K562 (cell line): ENCODE data around the gene DSTYK. TPM values are rescaled to one million over a fixed set of nuclear protein-coding genes. Genes with fewer than 3 reads are reported as not detected.

Experiments used
- ATAC-seq: fragments of 200-7000 bp; cut with Tn5 transposase; 3 replicates; pipeline ENCODE4 v1.9.1; 2020; ENCODE audit warnings: moderate library complexity
- BruUV-seq: library from RNA; stranded (reverse); fragments of 400-500 nt; replicated peaks from 2 replicates; lab custom pipeline; 2021; lab: Mats Ljungman, UMichigan
- CTCF ChIA-PET: fragments of 300-600 bp; formaldehyde crosslinking; extraction: SDS; loops from one replicate; lab custom pipeline; 2021; ENCODE audit warnings: low intra/inter-chr PET ratio; lab: Yijun Ruan, JAX
- POLR2A ChIA-PET: fragments of 300-600, 350-650 bp; sonication (Branson Sonifier 250); formaldehyde crosslinking; extraction: SDS; loops from one replicate; lab custom pipeline; 2021; ENCODE audit warnings: antibody characterized with exemption, inconsistent platforms; lab: Yijun Ruan, JAX
- DNase-seq, 4 experiments: peaks; one replicate each; pipeline versions ENCODE4 v3.0.0 to v3.0.0-alpha.2; 2011 to 2018; ENCODE audit warnings: low spot score in 3 of 4, mixed read lengths in 3 of 4; ENCODE audit errors: extremely low read depth in 1 of 4
- FAIRE-seq: peaks from 2 replicates; lab custom pipeline; 2011; peaks lifted over from hg19 to GRCh38; lab: Jason Lieb, UNC
- H2AFZ ChIP-seq: 2 replicates; pipeline ENCODE4 v1.6.0; 2011; ENCODE audit warnings: low read depth, low read length, control low read depth, inconsistent platforms
- H3K27ac ChIP-seq: fragments of 200-600 bp; 3 replicates; pipeline ENCODE4 v1.8.0; 2011; ENCODE audit warnings: low read depth, mild to moderate bottlenecking, control low read depth, inconsistent platforms, low read length, moderate library complexity, mixed read lengths; ENCODE audit errors: extremely low read depth
- H3K27me3 ChIP-seq, 2 experiments: fragments of 300-600 bp in 1 of 2; 2 replicates in 1 of 2; 3 replicates in 1 of 2; pipeline versions ENCODE4 v1.6.0 to v1.8.0; 2011; ENCODE audit warnings: inconsistent platforms in 2 of 2, low read length in 2 of 2, mild to moderate bottlenecking in 1 of 2, mixed read lengths in 1 of 2, moderate library complexity in 1 of 2; ENCODE audit not compliant: control insufficient read depth in 2 of 2, insufficient read depth in 2 of 2
- H3K36me3 ChIP-seq: fragments of 300-600 bp; 3 replicates; pipeline ENCODE4 v1.8.0; 2011; ENCODE audit warnings: mild to moderate bottlenecking, low read length, inconsistent platforms; ENCODE audit not compliant: control insufficient read depth, insufficient read depth
- H3K4me1 ChIP-seq, 2 experiments: fragments of 200-600 bp in 1 of 2; replicated peaks in 1 of 2; 2 replicates in 1 of 2; 3 replicates in 1 of 2; pipeline versions ENCODE4 v1.5.1 to v1.8.0; 2011; ENCODE audit warnings: inconsistent platforms in 2 of 2, low read length in 2 of 2, mild to moderate bottlenecking in 1 of 2, mixed read lengths in 1 of 2, moderate library complexity in 1 of 2; ENCODE audit not compliant: control insufficient read depth in 2 of 2, insufficient read depth in 2 of 2
- H3K4me2 ChIP-seq: 2 replicates; pipeline ENCODE4 v1.6.1; 2011; ENCODE audit warnings: low read length, control low read depth, inconsistent platforms, mixed read lengths; ENCODE audit not compliant: insufficient read depth
- H3K4me3 ChIP-seq: fragments of 200-600 bp; sonication (generic), shearing (Covaris generic); 2 replicates; pipeline ENCODE4 v1.5.1; 2016; ENCODE audit warnings: control low read depth, inconsistent platforms
- H3K79me2 ChIP-seq: fragments of 200-600 bp; 3 replicates; pipeline ENCODE4 v1.8.0; 2011; ENCODE audit warnings: low read length, inconsistent platforms; ENCODE audit not compliant: control insufficient read depth, insufficient read depth
- H3K9ac ChIP-seq, 2 experiments: 2 replicates each; pipeline versions ENCODE4 v1.6.0 to v1.6.1; 2011; ENCODE audit warnings: low read depth in 2 of 2, low read length in 2 of 2, control low read depth in 1 of 2, inconsistent platforms in 1 of 2, mild to moderate bottlenecking in 1 of 2, mixed read lengths in 1 of 2; ENCODE audit not compliant: insufficient read depth in 1 of 2
- H3K9me1 ChIP-seq: one replicate; pipeline ENCODE4 v1.6.0; 2011; ENCODE audit warnings: inconsistent platforms, mild to moderate bottlenecking, low read length, moderate library complexity; ENCODE audit not compliant: control insufficient read depth, insufficient read depth
- H3K9me3 ChIP-seq: replicated peaks from 2 replicates; pipeline ENCODE4 v1.5.1; 2011; ENCODE audit warnings: low read depth, low read length, inconsistent platforms; ENCODE audit not compliant: control insufficient read depth, insufficient read depth
- H4K20me1 ChIP-seq: replicated peaks from 2 replicates; pipeline ENCODE4 v1.6.1; 2011; ENCODE audit warnings: low read length, inconsistent platforms, mixed read lengths; ENCODE audit not compliant: control insufficient read depth, insufficient read depth
- ATF2 ChIP-seq: sonication (generic); formaldehyde crosslinking; IDR thresholded peaks from 2 replicates; pipeline ENCODE4 v1.8.1; 2022; ENCODE audit warnings: missing genetic modification reagents
- EHMT2 ChIP-seq: fragments of 450-650 bp; IDR thresholded peaks from 2 replicates; pipeline ENCODE4 v1.6.1; 2018; ENCODE audit warnings: antibody characterized with exemption
- EP400 ChIP-seq: fragments of 450-650 bp; IDR thresholded peaks from 2 replicates; pipeline ENCODE4 v1.6.1; 2017; ENCODE audit warnings: antibody characterized with exemption, mild to moderate bottlenecking, moderate library complexity
- HMG20B ChIP-seq: fragments of 250-450 bp; sonication (Bioruptor Pico); IDR thresholded peaks from 2 replicates; pipeline ENCODE4 v1.5.0; 2021; ENCODE audit warnings: mild to moderate bottlenecking
- HNRNPK ChIP-seq: fragments of 200-400 bp; formaldehyde crosslinking; IDR thresholded peaks from one replicate; pipeline ENCODE4 v1.6.1; 2018; ENCODE audit warnings: mild to moderate bottlenecking, low read depth, low read length; ENCODE audit not compliant: poor library complexity, severe bottlenecking
- NCOA1 ChIP-seq: fragments of 450-650 bp; IDR thresholded peaks from 2 replicates; pipeline ENCODE4 v1.6.1; 2016; ENCODE audit warnings: low read depth
- POLR3G ChIP-seq: IDR thresholded peaks from 2 replicates; pipeline ENCODE4 v1.6.1; 2011; ENCODE audit not compliant: insufficient read length, insufficient replicate concordance; ENCODE audit errors: extremely low read depth
- RHOXF2B ChIP-seq: fragments of 250-450 bp; sonication (Bioruptor Pico); conservative IDR thresholded peaks from 2 replicates; pipeline ENCODE4 v1.5.1; 2021
- SIRT6 ChIP-seq: IDR thresholded peaks from one replicate; pipeline ENCODE4 v1.6.1; 2012; ENCODE audit warnings: low read depth, mild to moderate bottlenecking, control low read depth, inconsistent platforms, low read length, moderate library complexity
- STAT5A ChIP-seq: IDR thresholded peaks from 2 replicates; pipeline ENCODE4 v1.6.1; 2012; ENCODE audit warnings: low read length, inconsistent platforms, borderline replicate concordance
- STAT6 ChIP-seq: sonication (generic); formaldehyde crosslinking; IDR thresholded peaks from 2 replicates; pipeline ENCODE4 v1.8.1; 2023; ENCODE audit warnings: mild to moderate bottlenecking, missing genetic modification reagents
- XRCC5 ChIP-seq: fragments of 200-400 bp; formaldehyde crosslinking; IDR thresholded peaks from 2 replicates; pipeline ENCODE4 v1.6.1; 2017; ENCODE audit warnings: low read depth, mild to moderate bottlenecking, low read length
- ZNF444 ChIP-seq: fragments of 250-450 bp; sonication (Bioruptor Pico); IDR thresholded peaks from 2 replicates; pipeline ENCODE4 v1.4.0; 2020; ENCODE audit warnings: mild to moderate bottlenecking, moderate library complexity
- ZNF695 ChIP-seq: fragments of 450-650 bp; formaldehyde crosslinking; IDR thresholded peaks from 2 replicates; pipeline ENCODE4 v1.4.0; 2020; ENCODE audit warnings: mild to moderate bottlenecking, moderate library complexity
- WGBS: fragments of 100-300 bp; shearing (Covaris generic); methylation state at CpG from one replicate; pipeline ENCODE4 v1.1.6; 2016; ENCODE audit warnings: low coverage, mixed read lengths; ENCODE audit not compliant: insufficient coverage; ENCODE audit errors: missing lambda C conversion rate; 5-methylcytosine and 5-hydroxymethylcytosine counted together
- in situ Hi-C: fragments of 300-500 bp; cut with MboI; formaldehyde crosslinking; loops from 4 replicates; pipeline ENCODE4 v1.15.0; 2018; ENCODE audit warnings: inconsistent platforms, mixed read lengths
- intact Hi-C: fragments of 100-400 bp; cut with micrococcal nuclease; formaldehyde crosslinking; loops from 2 replicates; pipeline ENCODE4 v1.14.2; 2022
- polyA plus RNA-seq, 8 experiments: library from polyadenylated mRNA; depleted of rRNA in 4 of 8; stranded (reverse) in 5 of 8; unstranded in 3 of 8; fragments of >200 nt; fragmentation: Nextera tagmentation in 2 of 8; fragmentation: Illumina TruSeq in 1 of 8; extraction: Ambion mirVana in 2 of 8; extraction: Trizol in 1 of 8; gene quantifications; 2 replicates each; pipeline versions ENCODE4 v1.2.1 to v1.2.3, GENCODE V29; 2011 to 2014; ENCODE audit warnings: inconsistent platforms in 1 of 8, missing spikeins in 1 of 8
- total RNA-seq, 7 experiments: library from RNA; depleted of rRNA in 6 of 7; stranded (reverse); fragments of >200 nt in 6 of 7; fragmentation: Illumina TruSeq in 2 of 7; extraction: Trizol in 2 of 7; gene quantifications; 2 replicates each; pipeline versions ENCODE4 v1.2.1 to v1.2.3, GENCODE V29; 2011 to 2021; ENCODE audit warnings: low replicate concordance in 1 of 7

DSTYK gene
- total and polyA plus RNA-seq, 9 of the 15 experiments (the other 6 are each of a cell fraction or from before 2014, with no cell fraction given) = 4.2 to 7.1 (median 6.2) TPM

- no peak for TF ChIP-seq EHMT2
- TF ChIP-seq STAT5A = no peak
- H3K4me2 ChIP-seq = no peak overlapping the region
- H3K79me2 ChIP-seq = peaks cover 7% of the 10 kb centered on the region; the same call in 2 of the 3 replicates
- ATAC-seq (no peak), DNase-seq (no peak), FAIRE-seq (no peak)
- in situ Hi-C loops = no loop called here
- no peak overlapping the region for H2AFZ ChIP-seq
- BruUV-seq = no TSS peak
- no peak overlapping the region for H3K4me3 ChIP-seq
- no peaks in the 10 kb centered on the region for H4K20me1 ChIP-seq
- no peaks in the 10 kb centered on the region for H3K9me1 ChIP-seq
- intact Hi-C loops = no loop called here
- ChIA-PET CTCF (no interaction called here), POLR2A (interaction anchor here (0.7 to 4.4 kb wide), 6 partner anchors 9 to 149 kb away, joined by 3 to 55 read pairs (median 4); partner anchors contain the start of genes RBBP5 and TMEM81)
- H3K27me3 ChIP-seq = no peaks in the 10 kb centered on the region
- H3K27ac ChIP-seq = no peak overlapping the region
- H3K36me3 ChIP-seq = peaks cover 84% of the 10 kb centered on the region
- H3K9ac ChIP-seq = no peak overlapping the region
- 97% methylated on average over 4 of the region's 5 CpGs for WGBS
- no peaks in the 10 kb centered on the region for H3K9me3 ChIP-seq
- H3K4me1 ChIP-seq = no peaks in the 10 kb centered on the region
Measured at GRCh38 chr1:205109711-205110110, 101.8 kb downstream of the DSTYK start.

DNA sequence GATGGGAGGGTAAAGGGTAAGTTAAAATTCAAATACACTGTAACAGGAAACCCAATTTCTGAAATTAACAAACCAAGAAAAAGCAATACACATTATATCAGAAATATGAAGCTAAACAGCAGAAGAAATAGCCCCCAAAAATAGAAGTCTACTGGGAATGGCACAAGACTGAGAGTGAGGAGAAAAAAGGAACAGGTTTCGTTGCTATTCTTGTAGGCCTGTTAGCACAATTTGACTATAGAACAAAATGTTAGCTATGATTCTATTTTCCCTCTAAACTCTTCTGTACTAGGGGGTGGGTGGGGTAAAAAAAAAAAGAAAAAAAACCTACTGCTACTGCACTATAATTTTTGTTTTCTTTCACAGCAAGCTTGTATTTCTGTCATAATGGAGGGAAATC is 102.2 kb downstream of the DSTYK start:
- Histone ChIP-seq H4K20me1 (no peaks in the 10 kb centered on the region), H3K4me2 (no peak overlapping the region), H3K9me1 (no peaks in the 10 kb centered on the region), H3K9me3 (no peaks in the 10 kb centered on the region), H3K9ac (no peak overlapping the region), H3K27me3 (no peaks in the 10 kb centered on the region), H3K4me1 (no peaks in the 10 kb centered on the region), H2AFZ (no peak overlapping the region), H3K36me3 (peaks cover 84% of the 10 kb centered on the region), H3K79me2 (peaks cover 7% of the 10 kb centered on the region; the same call in 2 of the 3 replicates), H3K27ac (no peak overlapping the region), H3K4me3 (no peak overlapping the region)
- no peak for FAIRE-seq
- ChIA-PET POLR2A (interaction anchor here (0.7 to 4.4 kb wide), 6 partner anchors 9 to 149 kb away, joined by 3 to 55 read pairs (median 4); partner anchors contain the start of genes RBBP5 and TMEM81), CTCF (no interaction called here)
- WGBS = 94% methylated on average over 1 of the region's 1 CpG
- intact Hi-C loops (no loop called here), in situ Hi-C loops (no loop called here)
- no peak for DNase-seq
- no peak for ATAC-seq
- BruUV-seq = no TSS peak
- no peak for TF ChIP-seq ATF2 (CRISPR knock-in tag)
- no peak for TF ChIP-seq HNRNPK
- TF ChIP-seq EP400 = no peak
- TF ChIP-seq NCOA1 = no peak
- TF ChIP-seq POLR3G = no peak
- TF ChIP-seq ZNF444 (CRISPR knock-in tag) = no peak
- TF ChIP-seq RHOXF2B = no peak
- no peak for TF ChIP-seq STAT6 (CRISPR knock-in tag)
- no peak for TF ChIP-seq HMG20B (CRISPR knock-in tag)
- TF ChIP-seq XRCC5 = no peak
- TF ChIP-seq ZNF695 (CRISPR knock-in tag) = no peak
- TF ChIP-seq SIRT6 = no peak
